MCF 10A (cell line): ENCODE results near the gene TNIP3. TPM values are rescaled to one million over a fixed set of nuclear protein-coding genes. Genes with fewer than 3 reads are reported as not detected.
A peak's percentile ranks its signal among the peaks of the same experiment; 100 is the strongest.

Source experiments
- BruUV-seq: library from RNA; stranded (reverse); fragments of 400-500 nt; replicated peaks from 2 replicates; lab custom pipeline; 2021; lab: Mats Ljungman, UMichigan
- CTCF ChIA-PET: fragments of 300-600 bp; sonication (Branson Sonifier 250); formaldehyde crosslinking; extraction: SDS; loops from one replicate; lab custom pipeline; 2021; ENCODE audit warnings: antibody characterized with exemption, inconsistent platforms; lab: Yijun Ruan, JAX
- POLR2A ChIA-PET: fragments of 300-600, 350-650 bp; sonication (Branson Sonifier 250); formaldehyde crosslinking; extraction: SDS; loops from one replicate; lab custom pipeline; 2020; ENCODE audit warnings: antibody characterized with exemption, inconsistent platforms; lab: Yijun Ruan, JAX
- DNase-seq: peaks from one replicate; pipeline ENCODE4 v3.0.0-alpha.2; 2018; ENCODE audit not compliant: unreplicated experiment
- H3K27ac Mint-ChIP-seq: one replicate; pipeline ENCODE4 v1.8.0; 2022; ENCODE audit warnings: mild to moderate bottlenecking, low read depth, mixed read lengths; ENCODE audit not compliant: unreplicated experiment
- H3K27me3 Mint-ChIP-seq: one replicate; pipeline ENCODE4 v1.8.0; 2022; ENCODE audit warnings: mixed read lengths; ENCODE audit not compliant: insufficient read depth, unreplicated experiment
- H3K36me3 Mint-ChIP-seq: one replicate; pipeline ENCODE4 v1.8.0; 2022; ENCODE audit warnings: mild to moderate bottlenecking, moderate library complexity, mixed read lengths; ENCODE audit not compliant: insufficient read depth, unreplicated experiment
- H3K4me1 Mint-ChIP-seq: one replicate; pipeline ENCODE4 v1.8.0; 2022; ENCODE audit warnings: mixed read lengths; ENCODE audit not compliant: insufficient read depth, unreplicated experiment
- H3K4me3 Mint-ChIP-seq: one replicate; pipeline ENCODE4 v1.8.0; 2022; ENCODE audit warnings: mild to moderate bottlenecking, moderate library complexity, mixed read lengths; ENCODE audit not compliant: unreplicated experiment
- H3K9me3 Mint-ChIP-seq: one replicate; pipeline ENCODE4 v1.8.0; 2022; ENCODE audit warnings: mixed read lengths; ENCODE audit not compliant: unreplicated experiment
- CTCF ChIP-seq: fragments of 200-600 bp; IDR thresholded peaks from one replicate; pipeline ENCODE4 v1.8.0; 2022; ENCODE audit warnings: antibody characterized with exemption, mild to moderate bottlenecking; ENCODE audit not compliant: unreplicated experiment
- intact Hi-C: fragments of 100-400 bp; cut with micrococcal nuclease; formaldehyde crosslinking; loops from 2 replicates; pipeline ENCODE4 v1.14.1; 2022
- total RNA-seq: library from RNA; stranded (reverse); gene quantifications from 2 replicates; pipeline ENCODE4 v1.2.3, GENCODE V29; 2022

Gene TNIP3
- total RNA-seq, 1 experiment from 2014 or later: 2.1 TPM

GRCh38 chr4:121191361-121191760 is 27.2 kb upstream of the TNIP3 start:
- Mint-ChIP-seq H3K27ac (no peak overlapping the region), H3K27me3 (no peaks in the 10 kb centered on the region), H3K36me3 (no peaks in the 10 kb centered on the region), H3K9me3 (no peaks in the 10 kb centered on the region), H3K4me3 (no peak overlapping the region), H3K4me1 (peaks cover 15% of the 10 kb centered on the region)
- DNase-seq: no peak
- POLR2A ChIA-PET: interaction anchor here (1.9 kb wide), 1 partner anchor 116 kb away, joined by 10 read pairs; no protein-coding TSS in a partner anchor
- intact Hi-C loops: loop anchor here (10.0 kb wide), 1 partner anchor 1037 kb away; no protein-coding TSS in a partner anchor
- CTCF ChIA-PET: interaction anchor here (0.8 to 8.4 kb wide), 17 partner anchors 13 to 1113 kb away, joined by 3 to 138 read pairs (median 12); no protein-coding TSS in a partner anchor
- no TSS peak for BruUV-seq
- no peak for TF ChIP-seq CTCF

- peaks cover 15% of the 10 kb centered on the region for H3K4me1 Mint-ChIP-seq
- CTCF ChIA-PET: interaction anchor here (0.6 to 8.4 kb wide), 10 partner anchors 8 to 210 kb away, joined by 3 to 138 read pairs (median 4); no protein-coding TSS in a partner anchor
- POLR2A ChIA-PET: interaction anchor here (0.6 kb wide), 1 partner anchor 451 kb away, joined by 4 read pairs; no protein-coding TSS in a partner anchor
- no peak overlapping the region for H3K27ac Mint-ChIP-seq
- no peak overlapping the region for H3K4me3 Mint-ChIP-seq
- intact Hi-C loops: loop anchor here (10.0 kb wide), 1 partner anchor 1036 kb away; no protein-coding TSS in a partner anchor
- DNase-seq: peak; percentile 13
- no peaks in the 10 kb centered on the region for H3K9me3 Mint-ChIP-seq
- no TSS peak for BruUV-seq
- H3K36me3 Mint-ChIP-seq: no peaks in the 10 kb centered on the region
- TF ChIP-seq CTCF: no peak
- no peaks in the 10 kb centered on the region for H3K27me3 Mint-ChIP-seq
Observed at GRCh38 chr4:121190389-121190788, 26.3 kb upstream of the TNIP3 start.

- Mint-ChIP-seq H3K4me3 (no peak overlapping the region), H3K27ac (no peak overlapping the region), H3K9me3 (no peaks in the 10 kb centered on the region), H3K4me1 (peaks cover 15% of the 10 kb centered on the region), H3K36me3 (no peaks in the 10 kb centered on the region), H3K27me3 (no peaks in the 10 kb centered on the region)
- BruUV-seq: no TSS peak
- intact Hi-C loops: loop anchor here (10.0 kb wide), 1 partner anchor 1035 kb away; no protein-coding TSS in a partner anchor
- DNase-seq: no peak
- ChIA-PET POLR2A (no interaction called here), CTCF (interaction anchor here (0.7 to 8.4 kb wide), 7 partner anchors 9 to 618 kb away, joined by 3 to 138 read pairs (median 4); no protein-coding TSS in a partner anchor)
- TF ChIP-seq CTCF: no peak
Observed at GRCh38 chr4:121189326-121190215, 25.4 kb upstream of the TNIP3 start.

- Mint-ChIP-seq H3K4me3 (no peak overlapping the region), H3K27ac (no peak overlapping the region), H3K9me3 (no peaks in the 10 kb centered on the region), H3K4me1 (peaks cover 9% of the 10 kb centered on the region), H3K36me3 (no peaks in the 10 kb centered on the region), H3K27me3 (no peaks in the 10 kb centered on the region)
- ChIA-PET CTCF (interaction anchor here (1.2 to 8.4 kb wide), 4 partner anchors 9 to 121 kb away, joined by 3 to 138 read pairs (median 4); no protein-coding TSS in a partner anchor), POLR2A (no interaction called here)
- no TSS peak for BruUV-seq
- DNase-seq: no peak
- TF ChIP-seq CTCF: no peak
- intact Hi-C loops: no loop called here
Observed at GRCh38 chr4:121187206-121187605, 23.1 kb upstream of the TNIP3 start.
